ENCODE results near the gene DBX1. TPM values are rescaled to one million over a fixed set of nuclear protein-coding genes. Genes with fewer than 3 reads are reported as not detected.

The DBX1 gene
- total RNA-seq, 1 donor from 2014 or later = 0.43 TPM

DNA sequence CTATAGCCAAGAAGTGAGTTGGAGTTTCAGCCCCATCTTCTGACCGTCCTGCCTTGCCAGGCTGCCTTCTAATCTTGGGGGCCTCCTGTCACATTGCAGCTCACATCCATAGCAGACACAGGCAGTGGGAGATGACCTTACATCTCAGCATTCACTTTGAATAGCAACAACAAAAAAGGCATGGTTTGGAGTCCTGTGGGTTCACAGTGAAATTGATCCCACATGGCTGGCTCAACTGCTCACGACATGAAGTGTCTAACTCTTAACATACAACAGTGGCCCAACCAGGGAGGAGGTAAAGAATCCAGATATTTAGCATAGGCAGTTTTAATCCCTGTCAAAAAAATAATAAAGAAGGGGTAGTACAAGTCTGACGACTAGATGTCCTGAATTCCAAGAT is 38.1 kb downstream of the DBX1 start:
- Histone ChIP-seq H3K27ac (no peak overlapping the region), H3K4me3 (no peak overlapping the region), H2AFZ (replicated peaks) (no peak overlapping the region), H3K27me3 (no peaks in the 10 kb centered on the region), H4K20me1 (ENCODE audit: low read depth) (no peaks in the 10 kb centered on the region), H3K79me2 (ENCODE audit: low read depth) (no peaks in the 10 kb centered on the region), H3K4me2 (no peak overlapping the region), H3K9me3 (ENCODE audit: low read depth) (no peaks in the 10 kb centered on the region), H3K4me1 (no peaks in the 10 kb centered on the region), H3K9ac (no peak overlapping the region), H3K36me3 (no peaks in the 10 kb centered on the region), H3F3A (ENCODE audit: low read depth) (peaks cover 3% of the 10 kb centered on the region)
- peaks cover 2% of the 10 kb centered on the region for H3K9me3 Mint-ChIP-seq
- peaks cover 14% of the 10 kb centered on the region for H3K27me3 Mint-ChIP-seq (ENCODE audit: insufficient read depth, low read depth)
- H3K27ac Mint-ChIP-seq = no peak overlapping the region
- DNase-seq (ENCODE audit: low spot score) = no peak
- peaks cover 25% of the 10 kb centered on the region for H3K36me3 Mint-ChIP-seq
- H3K4me3 Mint-ChIP-seq = no peak overlapping the region
- no peaks in the 10 kb centered on the region for H3K4me1 Mint-ChIP-seq
- no peak for TF ChIP-seq EZH2phosphoT487 (IDR thresholded peaks at IDR 0.05)
- TF ChIP-seq, protein P1, sequence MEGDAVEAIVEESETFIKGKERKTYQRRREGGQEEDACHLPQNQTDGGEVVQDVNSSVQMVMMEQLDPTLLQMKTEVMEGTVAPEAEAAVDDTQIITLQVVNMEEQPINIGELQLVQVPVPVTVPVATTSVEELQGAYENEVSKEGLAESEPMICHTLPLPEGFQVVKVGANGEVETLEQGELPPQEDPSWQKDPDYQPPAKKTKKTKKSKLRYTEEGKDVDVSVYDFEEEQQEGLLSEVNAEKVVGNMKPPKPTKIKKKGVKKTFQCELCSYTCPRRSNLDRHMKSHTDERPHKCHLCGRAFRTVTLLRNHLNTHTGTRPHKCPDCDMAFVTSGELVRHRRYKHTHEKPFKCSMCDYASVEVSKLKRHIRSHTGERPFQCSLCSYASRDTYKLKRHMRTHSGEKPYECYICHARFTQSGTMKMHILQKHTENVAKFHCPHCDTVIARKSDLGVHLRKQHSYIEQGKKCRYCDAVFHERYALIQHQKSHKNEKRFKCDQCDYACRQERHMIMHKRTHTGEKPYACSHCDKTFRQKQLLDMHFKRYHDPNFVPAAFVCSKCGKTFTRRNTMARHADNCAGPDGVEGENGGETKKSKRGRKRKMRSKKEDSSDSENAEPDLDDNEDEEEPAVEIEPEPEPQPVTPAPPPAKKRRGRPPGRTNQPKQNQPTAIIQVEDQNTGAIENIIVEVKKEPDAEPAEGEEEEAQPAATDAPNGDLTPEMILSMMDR (IDR thresholded peaks at IDR 0.05) = no peak
- TF ChIP-seq EZH2 (IDR thresholded peaks at IDR 0.05) = no peak

- no peaks in the 10 kb centered on the region for H4K20me1 ChIP-seq (ENCODE audit: low read depth)
- DNase-seq (ENCODE audit: low spot score) = no peak
- H3K4me3 ChIP-seq = no peak overlapping the region
- H3K4me2 ChIP-seq = no peak overlapping the region
- Mint-ChIP-seq H3K36me3 (peaks cover 25% of the 10 kb centered on the region), H3K4me1 (no peaks in the 10 kb centered on the region), H3K4me3 (no peak overlapping the region), H3K27ac (no peak overlapping the region), H3K9me3 (no peaks in the 10 kb centered on the region), H3K27me3 (ENCODE audit: insufficient read depth, low read depth) (peaks cover 12% of the 10 kb centered on the region)
- no peaks in the 10 kb centered on the region for H3K9me3 ChIP-seq (ENCODE audit: low read depth)
- no peaks in the 10 kb centered on the region for H3K79me2 ChIP-seq (ENCODE audit: low read depth)
- peaks cover 3% of the 10 kb centered on the region for H3F3A ChIP-seq (ENCODE audit: low read depth)
- H2AFZ ChIP-seq (replicated peaks) = no peak overlapping the region
- TF ChIP-seq EZH2phosphoT487 (IDR thresholded peaks at IDR 0.05) = no peak
- TF ChIP-seq EZH2 (IDR thresholded peaks at IDR 0.05) = no peak
- TF ChIP-seq, protein P1 (IDR thresholded peaks at IDR 0.05) = no peak
- H3K4me1 ChIP-seq = no peaks in the 10 kb centered on the region
- H3K9ac ChIP-seq = no peak overlapping the region
- no peak overlapping the region for H3K27ac ChIP-seq
- H3K27me3 ChIP-seq = no peaks in the 10 kb centered on the region
- H3K36me3 ChIP-seq = no peaks in the 10 kb centered on the region
Measured at GRCh38 chr11:20120134-20120925, 39.9 kb downstream of the DBX1 start.

DNA sequence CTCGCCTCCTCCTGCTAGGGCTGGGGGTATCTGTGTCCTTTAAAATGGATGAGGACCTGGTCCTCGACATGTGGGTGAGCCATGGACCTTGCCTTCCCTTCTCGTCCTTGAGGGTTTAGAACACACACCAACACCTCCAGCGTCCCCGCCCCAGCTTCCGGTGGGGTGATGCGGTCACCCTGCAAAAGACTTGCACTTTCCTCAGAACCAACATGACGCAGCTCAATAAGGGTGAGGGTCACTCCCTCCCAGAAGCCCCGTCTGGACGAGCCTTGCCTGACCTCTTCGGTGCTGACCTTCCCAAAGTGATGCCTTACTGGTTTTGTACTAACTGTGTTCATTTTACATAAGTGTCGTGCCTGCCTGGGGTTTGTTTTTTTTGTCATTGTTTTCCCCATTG is 41.0 kb downstream of the DBX1 start:
- Histone ChIP-seq H3K9me3 (ENCODE audit: low read depth) (no peaks in the 10 kb centered on the region), H3K4me2 (no peak overlapping the region), H3K27ac (no peak overlapping the region), H3K79me2 (ENCODE audit: low read depth) (no peaks in the 10 kb centered on the region), H3F3A (ENCODE audit: low read depth) (peaks cover 3% of the 10 kb centered on the region), H2AFZ (replicated peaks) (no peak overlapping the region), H3K4me1 (no peaks in the 10 kb centered on the region), H3K4me3 (no peak overlapping the region), H3K9ac (no peak overlapping the region), H3K36me3 (no peaks in the 10 kb centered on the region), H3K27me3 (no peaks in the 10 kb centered on the region), H4K20me1 (ENCODE audit: low read depth) (no peaks in the 10 kb centered on the region)
- no peak for DNase-seq (ENCODE audit: low spot score)
- H3K27me3 Mint-ChIP-seq (ENCODE audit: insufficient read depth, low read depth) = peaks cover 12% of the 10 kb centered on the region
- peaks cover 28% of the 10 kb centered on the region for H3K36me3 Mint-ChIP-seq
- no peaks in the 10 kb centered on the region for H3K4me1 Mint-ChIP-seq
- H3K4me3 Mint-ChIP-seq = no peak overlapping the region
- TF ChIP-seq EZH2 (IDR thresholded peaks at IDR 0.05) (no peak), EZH2phosphoT487 (IDR thresholded peaks at IDR 0.05) (no peak)
- TF ChIP-seq, protein P1 (IDR thresholded peaks at IDR 0.05) = no peak
- H3K27ac Mint-ChIP-seq = no peak overlapping the region
- H3K9me3 Mint-ChIP-seq = no peaks in the 10 kb centered on the region
